Measurements from ENCODE around the gene FBXO15. TPM values are rescaled to one million over a fixed set of nuclear protein-coding genes. Genes with fewer than 3 reads are reported as not detected.
A peak's percentile ranks its signal among the peaks of the same experiment; 100 is the strongest.

FBXO15 gene
- total and polyA plus RNA-seq, 4 donors = 2.6 to 9.7 (median 5.1) TPM

GRCh38 chr18:74081966-74082741 is 65.5 kb downstream of the FBXO15 start:
- H3K9ac ChIP-seq (ENCODE audit: insufficient read depth in 1 of 2, low read length in 2 of 2) = no peak overlapping the region
- H3K4me3 ChIP-seq = no peak overlapping the region
- H3K27ac ChIP-seq (ENCODE audit: low read depth in 1 of 2, low read length in 1 of 2) = no peak overlapping the region
- H3K4me1 ChIP-seq (ENCODE audit: control insufficient read depth in 5 of 5, insufficient read depth in 5 of 5, low read length in 5 of 5) = peaks cover 0 to 10% (median 0%) of the 10 kb centered on the region in 5 donors
- H3K9me3 ChIP-seq (ENCODE audit: control insufficient read depth in 4 of 4, insufficient read depth in 3 of 4, low read length in 3 of 4) = no peaks in the 10 kb centered on the region
- peaks cover 0 to 2% (median 0%) of the 10 kb centered on the region in 3 donors for H3K27me3 ChIP-seq (ENCODE audit: control insufficient read depth in 3 of 3, insufficient read depth in 3 of 3, low read length in 2 of 3)
- WGBS, 2 donors = 61 to 67% methylated on average over 13 of the region's 13 CpGs
- peak; percentile 33 to 47 (median 34) for DNase-seq
- TF ChIP-seq CTCF (IDR thresholded peaks at IDR 0.05; ENCODE audit: control extremely low read depth, extremely low read depth) = no peak
- H3K36me3 ChIP-seq (ENCODE audit: control insufficient read depth in 4 of 4, insufficient read depth in 4 of 4, low read length in 4 of 4) = no peaks in the 10 kb centered on the region
- ATAC-seq (ENCODE audit: insufficient read depth, low FRiP score) = peak; percentile 69

- DNase-seq = no peak
- no peak for TF ChIP-seq CTCF (IDR thresholded peaks at IDR 0.05; ENCODE audit: control extremely low read depth, extremely low read depth)
- H3K36me3 ChIP-seq (ENCODE audit: control insufficient read depth in 4 of 4, insufficient read depth in 4 of 4, low read length in 4 of 4) = no peaks in the 10 kb centered on the region
- peaks cover 0 to 2% (median 0%) of the 10 kb centered on the region in 3 donors for H3K27me3 ChIP-seq (ENCODE audit: control insufficient read depth in 3 of 3, insufficient read depth in 3 of 3, low read length in 2 of 3)
- 89 to 91% methylated on average over 9 of the region's 9 CpGs for WGBS, 2 donors
- H3K4me3 ChIP-seq = no peak overlapping the region
- peaks cover 0 to 5% (median 0%) of the 10 kb centered on the region in 5 donors for H3K4me1 ChIP-seq (ENCODE audit: control insufficient read depth in 5 of 5, insufficient read depth in 5 of 5, low read length in 5 of 5)
- H3K9me3 ChIP-seq (ENCODE audit: control insufficient read depth in 4 of 4, insufficient read depth in 3 of 4, low read length in 3 of 4) = no peaks in the 10 kb centered on the region
- no peak for ATAC-seq (ENCODE audit: insufficient read depth, low FRiP score)
- H3K27ac ChIP-seq (ENCODE audit: low read depth in 1 of 2, low read length in 1 of 2) = no peak overlapping the region
- no peak overlapping the region for H3K9ac ChIP-seq (ENCODE audit: insufficient read depth in 1 of 2, low read length in 2 of 2)
Observed at GRCh38 chr18:74078257-74078656, 69.4 kb downstream of the FBXO15 start.

- 93 to 95% methylated on average over 17 of the region's 17 CpGs for WGBS, 2 donors
- no peaks in the 10 kb centered on the region for H3K27me3 ChIP-seq (ENCODE audit: control insufficient read depth in 3 of 3, insufficient read depth in 3 of 3, low read length in 2 of 3)
- H3K9ac ChIP-seq (ENCODE audit: insufficient read depth in 1 of 2, low read length in 2 of 2) = no peak overlapping the region
- ATAC-seq (ENCODE audit: insufficient read depth, low FRiP score) = no peak
- H3K4me3 ChIP-seq = no peak overlapping the region
- H3K9me3 ChIP-seq (ENCODE audit: control insufficient read depth in 4 of 4, insufficient read depth in 3 of 4, low read length in 3 of 4) = no peaks in the 10 kb centered on the region
- no peak for TF ChIP-seq CTCF (IDR thresholded peaks at IDR 0.05; ENCODE audit: control extremely low read depth, extremely low read depth)
- DNase-seq = no peak
- H3K27ac ChIP-seq (ENCODE audit: low read depth in 1 of 2, low read length in 1 of 2) = no peak overlapping the region
- H3K36me3 ChIP-seq (ENCODE audit: control insufficient read depth in 4 of 4, insufficient read depth in 4 of 4, low read length in 4 of 4) = no peaks in the 10 kb centered on the region
- no peaks in the 10 kb centered on the region for H3K4me1 ChIP-seq (ENCODE audit: control insufficient read depth in 5 of 5, insufficient read depth in 5 of 5, low read length in 5 of 5)
Observed at GRCh38 chr18:74074668-74075564, 72.7 kb downstream of the FBXO15 start.
